ENCODE data around the gene CACNG7.
"Not testable (repeated sequence)": the region's sequence is repeated elsewhere in the genome, so short reads cannot be mapped to it uniquely, and the experiment has no call there.

The CACNG7 gene, protein sequence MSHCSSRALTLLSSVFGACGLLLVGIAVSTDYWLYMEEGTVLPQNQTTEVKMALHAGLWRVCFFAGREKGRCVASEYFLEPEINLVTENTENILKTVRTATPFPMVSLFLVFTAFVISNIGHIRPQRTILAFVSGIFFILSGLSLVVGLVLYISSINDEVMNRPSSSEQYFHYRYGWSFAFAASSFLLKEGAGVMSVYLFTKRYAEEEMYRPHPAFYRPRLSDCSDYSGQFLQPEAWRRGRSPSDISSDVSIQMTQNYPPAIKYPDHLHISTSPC

DNA sequence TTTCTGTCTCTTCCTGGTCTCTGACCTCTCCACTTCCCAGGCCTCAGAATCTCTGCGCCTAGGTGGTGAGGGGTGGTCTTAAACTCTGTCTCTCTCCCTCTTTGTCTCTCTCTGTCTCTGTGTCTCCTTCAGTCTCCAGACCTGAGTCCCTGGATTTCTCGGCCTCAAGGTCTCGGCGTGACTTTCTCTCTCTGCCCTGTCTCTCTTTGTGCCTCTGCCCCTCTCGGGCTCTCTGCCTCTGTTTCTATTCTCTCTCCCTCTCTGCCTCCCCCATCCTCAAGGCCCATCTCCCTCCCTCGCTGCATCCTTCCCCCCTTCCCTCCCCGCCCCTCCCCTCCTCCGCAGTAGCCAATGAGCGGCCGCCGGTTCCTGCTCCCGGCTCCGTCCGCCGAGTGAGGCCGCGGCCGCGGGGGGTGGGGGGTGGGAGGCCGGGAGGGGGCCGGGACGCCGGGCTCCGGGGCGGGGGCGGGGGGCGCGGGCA lies at the start of gene CACNG7:
TSS of gene CACNG7 (plus strand) at position 344 of the 481 bp plus-strand sequence. CDS start 3,554 bp downstream, outside the sequence.
- no peak for DNase-seq (ENCODE audit: low read depth)

DNA sequence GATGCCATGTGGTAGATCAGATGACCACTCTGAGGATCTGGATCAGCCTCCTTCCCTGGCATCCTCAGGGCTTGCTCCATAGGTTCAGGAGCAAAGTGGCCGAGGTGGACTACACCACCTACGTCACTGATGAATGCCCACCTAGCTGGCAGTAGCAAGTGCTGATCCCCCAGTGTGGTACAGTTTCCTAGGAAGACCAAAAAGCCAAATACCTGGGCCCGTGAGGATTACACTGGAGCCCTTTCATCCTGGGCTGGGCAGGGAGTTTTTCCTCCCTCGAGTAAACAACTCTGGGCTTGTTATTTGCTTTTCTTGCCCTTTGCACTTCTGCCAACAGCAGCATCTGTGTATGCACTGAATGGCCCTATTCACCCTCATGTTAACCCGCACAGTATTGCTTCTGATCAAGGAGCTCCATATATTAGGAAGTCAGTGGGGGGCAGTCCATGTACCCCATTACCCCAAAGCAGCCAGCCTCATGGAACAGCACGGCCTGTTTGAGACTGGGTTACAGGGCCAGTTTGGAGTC lies 44.7 kb upstream of the CACNG7 start:
- DNase-seq (ENCODE audit: low read depth): no peak

DNA sequence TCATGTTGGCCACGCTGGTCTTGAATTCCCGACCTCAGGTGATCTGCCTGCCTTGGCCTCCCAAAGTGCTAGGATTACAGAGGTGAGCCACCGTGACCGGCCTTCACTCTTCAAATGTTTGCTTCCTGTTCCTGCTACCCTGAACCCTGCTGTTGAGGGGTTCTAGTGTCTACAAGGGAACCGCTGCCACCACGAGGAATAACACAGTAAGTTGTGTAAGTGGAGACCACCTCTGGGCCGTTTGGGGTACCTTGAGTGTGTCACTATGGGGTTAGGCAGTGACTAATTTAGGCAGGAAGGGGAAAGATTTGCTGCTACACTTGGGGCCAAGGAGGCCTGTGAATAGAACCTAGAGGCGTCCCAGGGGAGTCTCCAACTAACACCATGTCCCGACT lies 43.6 kb upstream of the CACNG7 start:
- no peak for DNase-seq (ENCODE audit: low read depth)

DNA sequence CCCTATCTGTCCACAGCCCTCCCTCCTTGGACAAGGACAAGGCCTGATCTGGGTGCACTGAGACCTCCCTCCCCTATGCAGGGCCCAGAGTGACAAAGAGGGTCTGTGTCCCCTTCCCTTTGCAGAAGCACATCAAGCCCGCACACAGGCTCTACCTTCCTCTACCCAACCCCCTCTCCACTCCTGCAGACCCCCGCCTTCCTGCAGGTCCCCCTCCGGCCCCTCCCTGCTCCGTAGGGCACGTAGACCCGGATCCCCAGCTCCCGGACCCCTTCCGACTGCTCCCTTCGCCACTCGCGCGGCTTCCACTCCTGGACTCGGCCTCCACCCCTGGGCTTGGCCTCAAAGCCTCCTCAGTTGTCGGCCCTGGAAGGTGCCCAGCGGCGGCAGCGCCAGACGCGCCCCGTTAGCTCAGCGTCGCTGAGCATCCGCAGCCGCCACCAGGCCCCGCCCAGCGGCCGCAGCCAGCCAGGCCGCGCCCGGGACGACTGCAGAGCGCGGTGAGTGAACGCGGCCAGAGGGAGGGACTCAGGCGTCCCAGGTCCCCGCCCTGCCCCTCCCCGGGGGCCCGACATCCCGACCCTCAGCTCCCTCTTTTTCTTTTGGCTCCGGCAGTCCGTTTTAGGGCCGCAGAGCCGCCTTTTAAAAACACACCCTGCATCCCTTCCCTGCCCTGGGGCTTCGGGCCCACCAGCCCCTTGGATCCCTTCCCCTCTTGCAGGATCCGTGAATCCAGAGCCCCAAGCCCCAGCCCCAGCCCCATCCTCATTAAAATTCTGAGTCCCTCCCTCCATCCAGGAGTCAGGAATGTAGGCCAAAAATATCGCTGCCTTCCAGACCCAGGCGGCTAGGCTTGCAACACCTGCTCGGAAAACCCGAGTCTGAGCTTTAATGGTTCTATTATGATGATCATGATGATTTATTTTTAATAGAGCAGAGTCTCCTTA lies 42.9 kb upstream of the CACNG7 start:
- DNase-seq (ENCODE audit: low read depth): peak; percentile 82

- DNase-seq (ENCODE audit: low read depth): no peak
Observed at GRCh38 chr19:53866865-53867224, 42.2 kb upstream of the CACNG7 start.

GRCh38 chr19:53867225-53868090 lies 41.6 kb upstream of the CACNG7 start, which contains the start of gene MYADM:
Gene MYADM, plus strand, starts transcription at chr19:53867883. Its CDS starts 5,647 bp downstream, at chr19:53873530.
- DNase-seq (ENCODE audit: low read depth): peak; percentile 99

- peak; percentile 67 for DNase-seq (ENCODE audit: low read depth)
Observed at GRCh38 chr19:53868091-53868891, 40.8 kb upstream of the CACNG7 start.

DNA sequence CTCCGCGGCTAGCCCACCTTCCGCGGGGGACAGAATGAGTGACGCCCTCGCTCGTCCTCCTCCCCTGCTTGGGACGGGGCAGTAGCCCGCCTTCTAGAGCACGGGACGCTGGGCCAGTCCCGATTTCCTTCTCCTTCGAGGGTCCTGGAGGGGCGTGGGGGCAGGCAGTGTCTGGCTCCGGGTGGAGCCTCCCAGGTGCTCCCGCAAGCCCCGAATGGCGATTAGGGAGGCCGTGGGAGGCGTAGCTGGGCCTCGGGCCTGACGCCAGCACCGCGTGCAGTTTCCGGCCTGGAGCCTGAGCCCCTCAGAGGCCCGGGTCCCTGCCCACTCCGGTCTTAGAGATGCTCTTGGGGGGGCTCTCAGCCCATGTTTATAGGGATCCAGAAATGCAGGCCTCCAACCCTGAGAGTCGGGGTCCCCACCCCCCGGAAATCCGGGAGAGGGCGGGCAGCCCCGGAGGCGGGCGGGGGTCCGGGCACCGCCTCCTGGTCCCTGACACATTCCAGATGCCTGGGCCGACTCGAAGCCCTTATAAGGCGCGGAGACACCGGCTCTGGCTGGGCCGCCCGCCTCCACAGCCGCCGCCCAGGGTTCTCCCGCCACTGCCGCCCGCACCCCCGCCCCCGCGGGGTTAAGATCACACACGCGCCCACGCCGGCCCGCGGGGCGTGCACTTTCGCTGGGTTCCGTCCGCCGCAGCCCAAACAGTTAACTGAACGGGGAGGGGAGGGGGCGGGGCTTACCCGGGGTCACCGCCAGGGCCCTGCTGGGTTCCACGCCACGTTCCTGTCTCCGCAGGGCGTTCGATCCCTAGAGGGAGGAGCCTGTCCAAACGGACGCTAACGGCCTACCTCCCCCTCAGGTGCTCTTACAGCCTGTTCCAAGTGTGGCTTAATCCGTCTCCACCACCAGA lies 39.9 kb upstream of the CACNG7 start:
- DNase-seq (ENCODE audit: low read depth): peak; percentile 88

GRCh38 chr19:53869805-53870484 lies 39.1 kb upstream of the CACNG7 start:
- DNase-seq (ENCODE audit: low read depth): not testable (repeated sequence)

- DNase-seq (ENCODE audit: low read depth): no peak
Observed at GRCh38 chr19:53870485-53870844, 38.6 kb upstream of the CACNG7 start.

DNA sequence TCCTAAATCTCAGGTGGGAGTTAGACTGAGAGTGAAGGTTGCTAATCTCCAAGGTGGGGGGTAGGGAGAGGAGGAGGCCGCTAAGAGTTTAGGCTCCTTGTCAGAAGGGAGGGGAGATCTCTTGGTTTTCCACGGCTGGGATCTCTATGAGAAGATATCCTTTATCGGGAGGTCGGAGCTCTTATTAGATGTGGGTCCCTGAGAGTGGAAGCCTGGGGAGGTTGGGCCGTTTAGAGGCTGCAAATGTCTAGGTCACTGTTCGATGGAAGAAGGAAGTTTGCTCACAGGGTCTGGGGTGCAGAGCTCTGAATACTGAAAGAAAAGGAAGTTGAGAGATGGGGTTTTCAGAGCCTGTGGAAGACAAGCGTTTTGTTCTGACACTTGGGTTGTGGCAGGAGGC lies 37.6 kb upstream of the CACNG7 start:
- no peak for DNase-seq (ENCODE audit: low read depth)

GRCh38 chr19:53872762-53873161 lies 36.3 kb upstream of the CACNG7 start:
- no peak for DNase-seq (ENCODE audit: low read depth)

GRCh38 chr19:53873773-53874605 lies 35.1 kb upstream of the CACNG7 start:
- DNase-seq (ENCODE audit: low read depth): no peak

DNA sequence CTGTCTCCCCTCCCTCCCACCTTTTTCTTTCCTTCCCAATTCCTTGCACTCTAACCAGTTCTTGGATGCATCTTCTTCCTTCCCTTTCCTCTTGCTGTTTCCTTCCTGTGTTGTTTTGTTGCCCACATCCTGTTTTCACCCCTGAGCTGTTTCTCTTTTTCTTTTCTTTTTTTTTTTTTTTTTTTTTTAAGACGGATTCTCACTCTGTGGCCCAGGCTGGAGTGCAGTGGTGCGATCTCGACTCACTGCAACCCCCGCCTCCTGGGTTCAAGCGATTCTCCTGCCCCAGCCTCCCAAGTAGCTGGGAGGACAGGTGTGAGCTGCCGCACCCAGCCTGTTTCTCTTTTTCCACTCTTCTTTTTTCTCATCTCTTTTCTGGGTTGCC lies 34.5 kb upstream of the CACNG7 start:
- no peak for DNase-seq (ENCODE audit: low read depth)

GRCh38 chr19:53875602-53876325 lies 33.3 kb upstream of the CACNG7 start:
- no peak for DNase-seq (ENCODE audit: low read depth)

DNA sequence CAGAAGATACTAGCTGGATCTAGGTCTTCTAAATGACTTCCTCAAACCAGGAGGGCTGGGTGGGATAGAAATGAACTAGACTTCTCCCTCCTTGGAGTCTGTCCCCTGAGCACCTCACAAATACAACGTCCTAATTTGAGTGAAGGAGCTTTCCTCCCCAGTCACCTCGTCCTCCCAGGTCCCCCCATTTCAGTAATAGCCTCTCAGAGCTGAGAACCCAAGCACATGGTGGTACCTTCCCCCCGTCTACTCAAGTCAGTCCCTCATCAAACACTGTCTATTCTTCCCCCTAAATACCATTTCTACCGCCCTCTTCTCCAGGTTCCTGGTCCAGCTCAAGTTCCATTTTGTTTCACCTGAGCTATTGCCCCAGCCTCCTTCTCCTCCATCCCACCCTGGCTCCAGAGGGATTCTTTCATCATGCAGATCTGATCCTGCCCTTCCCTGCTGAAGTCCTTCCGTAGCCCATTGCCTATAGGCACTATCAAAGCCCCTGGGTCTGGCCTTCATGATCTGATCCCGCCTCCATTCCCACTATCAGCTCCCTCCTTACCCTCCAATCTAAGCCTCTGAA lies 32.3 kb upstream of the CACNG7 start:
- no peak for DNase-seq (ENCODE audit: low read depth)

GRCh38 chr19:53877361-53877766 lies 31.7 kb upstream of the CACNG7 start:
- DNase-seq (ENCODE audit: low read depth): no peak
